DMS 273 (cell line): Measurements from ENCODE around the gene TMC8.
"Not testable (repeated sequence)": the region's sequence is repeated elsewhere in the genome, so short reads cannot be mapped to it uniquely, and the experiment has no call there.

Experiments
- DNase-seq: peaks from one replicate; lab custom pipeline; 2025; ENCODE audit not compliant: unreplicated experiment; lab: John Stamatoyannopoulos, UW

TMC8 gene

GRCh38 chr17:78110363-78111015 lies 20.1 kb upstream of the TMC8 start:
- DNase-seq = no peak

GRCh38 chr17:78111016-78111726 lies 19.4 kb upstream of the TMC8 start:
- no peak for DNase-seq

GRCh38 chr17:78111727-78112517 lies 18.6 kb upstream of the TMC8 start:
- no peak for DNase-seq

GRCh38 chr17:78112518-78113471 lies 17.8 kb upstream of the TMC8 start:
- peak; percentile 82 for DNase-seq

GRCh38 chr17:78113804-78114785 lies 16.5 kb upstream of the TMC8 start:
- no peak for DNase-seq

- DNase-seq = no peak
These were observed 15.5 kb upstream of the TMC8 start for GRCh38 chr17:78114831-78115723.

- DNase-seq = not testable (repeated sequence)
These were observed 14.8 kb upstream of the TMC8 start for GRCh38 chr17:78115803-78116202.

- DNase-seq = no peak
These were observed 14.2 kb upstream of the TMC8 start for GRCh38 chr17:78116411-78116810.

GRCh38 chr17:78117027-78117981 lies 13.3 kb upstream of the TMC8 start:
- DNase-seq = peak; percentile 83

- DNase-seq = no peak
These were observed 11.8 kb upstream of the TMC8 start for GRCh38 chr17:78118801-78119241.

- DNase-seq = no peak
These were observed 10.0 kb upstream of the TMC8 start for GRCh38 chr17:78120537-78120936.

GRCh38 chr17:78120971-78121800 lies 9.4 kb upstream of the TMC8 start:
- no peak for DNase-seq

- DNase-seq = no peak
These were observed 8.8 kb upstream of the TMC8 start for GRCh38 chr17:78121801-78122215.

GRCh38 chr17:78122216-78122930 lies 8.2 kb upstream of the TMC8 start:
- no peak for DNase-seq

- DNase-seq = no peak
These were observed 7.7 kb upstream of the TMC8 start for GRCh38 chr17:78122931-78123249.
